ENCODE data around the gene VIPR2.

The VIPR2 gene

DNA sequence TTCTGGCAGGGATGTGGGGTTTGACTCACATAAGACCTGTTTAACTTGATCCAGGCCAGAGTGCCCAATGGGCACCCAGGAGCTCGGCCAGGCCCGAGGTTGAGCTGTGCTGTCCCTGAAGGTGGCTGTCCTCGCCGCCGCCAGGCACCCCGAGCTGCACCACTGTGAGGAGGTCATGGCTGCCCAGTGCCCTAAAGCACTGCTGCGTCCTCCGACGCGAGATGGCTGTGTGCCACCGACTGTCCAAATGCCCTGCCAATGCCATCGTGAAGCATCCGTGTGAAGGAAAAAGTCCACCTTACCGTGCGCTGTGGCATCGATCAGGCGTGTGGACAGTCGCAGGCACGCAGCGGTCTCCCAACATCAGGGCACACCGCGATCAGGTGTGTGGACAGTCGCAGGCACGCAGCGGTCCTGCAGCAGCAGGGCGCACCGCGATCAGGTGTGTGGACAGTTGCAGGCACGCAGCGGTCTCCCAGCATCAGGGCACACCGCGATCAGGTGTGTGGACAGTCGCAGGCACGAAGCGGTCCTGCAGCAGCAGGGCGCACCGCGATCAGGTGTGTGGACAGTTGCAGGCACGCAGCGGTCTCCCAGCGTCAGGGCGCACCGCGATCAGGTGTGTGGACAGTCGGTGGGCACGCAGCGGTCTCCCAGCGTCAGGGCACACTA, 120.3 kb downstream of the VIPR2 start:
- no peak for DNase-seq (ENCODE audit: low spot score)

DNA sequence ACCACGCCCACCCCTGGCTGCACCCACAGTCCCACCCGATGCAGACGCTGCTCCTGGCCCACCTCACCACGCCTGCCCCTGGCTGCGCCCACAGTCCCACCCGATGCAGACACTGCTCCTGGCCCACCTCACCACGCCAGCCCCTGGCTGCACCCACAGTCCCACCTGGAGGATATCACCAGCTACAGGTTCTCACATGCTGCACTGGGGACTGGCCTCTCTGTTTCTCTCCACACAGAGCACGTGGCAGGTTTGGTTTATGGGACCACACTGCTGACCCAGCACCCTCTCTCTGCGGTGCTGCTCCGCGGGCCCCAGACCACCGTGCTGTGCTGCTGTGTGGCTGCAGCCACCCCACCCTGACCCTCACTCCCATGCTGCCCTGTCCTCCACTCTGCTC, 120.9 kb downstream of the VIPR2 start:
- DNase-seq (ENCODE audit: low spot score), result no peak

DNA sequence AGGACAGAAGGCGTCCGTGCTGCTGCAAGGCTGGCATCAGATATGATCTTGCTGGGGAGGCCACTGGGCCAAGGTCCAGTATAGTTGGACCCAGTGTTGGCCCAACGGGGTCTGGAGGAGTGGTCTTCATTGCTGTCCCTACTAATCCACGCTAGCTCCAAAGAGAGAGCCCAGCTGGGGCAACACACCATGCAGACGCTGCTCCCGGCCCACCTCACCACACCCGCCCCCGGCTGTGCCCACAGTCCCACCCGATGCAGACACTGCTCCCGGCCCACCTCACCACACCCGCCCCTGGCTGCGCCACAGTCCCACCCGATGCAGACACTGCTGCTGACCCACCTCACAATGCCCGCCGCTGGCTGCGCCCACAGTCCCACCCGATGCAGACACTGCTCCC, 121.5 kb downstream of the VIPR2 start:
- no peak for DNase-seq (ENCODE audit: low spot score)

DNA sequence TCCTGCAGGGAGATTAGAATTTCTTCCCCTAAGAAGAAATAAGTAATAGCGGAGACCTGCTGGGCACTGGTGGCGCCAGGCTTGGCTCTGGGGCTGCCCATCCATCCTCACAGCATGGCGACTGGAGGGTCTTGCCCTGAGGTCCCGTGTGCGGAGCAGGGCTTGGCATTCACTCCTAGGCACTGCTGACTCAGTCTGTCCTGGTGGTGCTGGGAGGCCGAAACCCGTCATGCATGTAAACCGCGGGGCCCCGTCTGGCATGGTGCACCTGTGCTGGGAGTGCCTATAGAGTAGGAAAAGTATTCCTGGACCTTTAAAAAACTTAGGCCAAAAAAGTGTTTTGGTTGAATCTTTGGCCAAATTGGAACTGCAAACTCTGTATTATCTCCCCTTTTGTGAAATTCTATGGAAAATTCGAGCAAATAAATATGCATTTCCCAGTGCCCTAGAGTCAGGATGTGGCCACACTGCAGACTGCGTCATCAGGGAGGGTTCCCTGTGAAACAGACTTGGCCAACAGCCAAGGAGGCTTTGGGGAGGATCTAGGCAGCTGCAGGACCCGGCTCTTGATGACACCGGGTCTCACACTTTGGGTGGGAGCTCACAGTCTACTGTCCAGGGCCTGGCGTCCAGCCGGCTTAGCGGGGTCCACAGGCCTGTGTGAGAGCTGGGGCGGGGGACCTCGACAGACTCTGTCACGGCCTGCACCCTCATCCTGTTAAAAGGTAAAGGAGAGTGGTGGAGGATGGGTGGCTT, 122.3 kb downstream of the VIPR2 start:
- DNase-seq (ENCODE audit: low spot score), result no peak

DNA sequence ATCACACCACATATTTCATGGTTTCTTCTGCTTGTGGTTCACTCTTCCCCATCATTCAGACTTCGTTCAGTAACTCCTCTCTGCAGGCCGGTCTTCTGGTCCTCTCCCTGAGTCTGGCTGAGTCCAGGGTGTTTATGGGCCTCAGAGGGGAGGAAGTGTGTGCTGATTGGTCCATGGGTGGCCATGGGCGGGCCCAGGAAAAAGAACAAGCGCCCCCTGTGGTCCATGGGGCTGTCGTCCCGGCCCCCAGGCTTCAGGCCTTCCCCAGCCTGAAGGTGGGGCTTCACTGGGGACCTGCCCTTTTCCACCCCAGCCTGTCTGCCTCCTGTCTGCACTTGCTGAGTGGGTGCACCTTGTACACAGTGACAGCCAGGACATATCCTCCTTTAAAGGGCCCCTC, 123.7 kb downstream of the VIPR2 start:
- DNase-seq (ENCODE audit: low spot score), result peak; percentile 17

DNA sequence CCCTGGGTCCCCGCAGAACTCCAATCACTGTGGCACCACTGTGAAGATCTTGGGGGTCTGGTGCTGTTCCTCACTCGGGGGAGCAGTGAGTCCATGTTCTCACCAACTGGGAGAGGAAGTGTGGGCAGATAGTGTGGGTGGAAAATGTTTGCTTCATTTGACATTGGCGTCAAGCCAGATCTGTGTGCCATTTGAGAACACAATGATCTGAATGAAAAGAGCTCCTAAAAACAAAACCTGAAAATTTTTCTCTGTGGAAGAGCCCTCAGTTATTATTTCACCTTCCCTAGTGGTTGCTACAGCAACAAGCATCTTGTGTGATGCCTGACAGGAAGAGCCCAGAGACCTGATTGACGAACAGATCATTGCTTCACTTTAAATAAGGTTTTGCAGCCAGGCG, 125.6 kb downstream of the VIPR2 start:
- DNase-seq (ENCODE audit: low spot score), result no peak

DNA sequence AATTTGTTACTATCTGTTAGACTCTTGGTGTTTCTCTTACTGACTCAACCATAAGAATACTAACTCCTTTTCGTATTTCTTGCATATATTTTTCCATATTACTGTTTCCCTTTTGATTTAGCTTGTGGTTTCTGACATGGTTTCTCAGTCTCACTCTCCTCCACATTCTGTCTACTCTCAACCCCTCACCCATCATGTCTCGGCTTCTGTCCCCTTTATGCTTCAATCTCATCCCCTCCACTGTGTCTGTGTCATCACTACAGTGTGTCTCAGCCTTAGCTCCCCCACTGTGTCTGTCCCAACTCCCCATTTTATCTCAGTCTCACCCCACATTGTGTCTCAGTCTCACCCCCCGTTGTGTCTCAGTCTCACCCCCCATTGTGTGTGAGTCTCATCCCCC, 126.9 kb downstream of the VIPR2 start:
- DNase-seq (ENCODE audit: low spot score), result no peak

DNA sequence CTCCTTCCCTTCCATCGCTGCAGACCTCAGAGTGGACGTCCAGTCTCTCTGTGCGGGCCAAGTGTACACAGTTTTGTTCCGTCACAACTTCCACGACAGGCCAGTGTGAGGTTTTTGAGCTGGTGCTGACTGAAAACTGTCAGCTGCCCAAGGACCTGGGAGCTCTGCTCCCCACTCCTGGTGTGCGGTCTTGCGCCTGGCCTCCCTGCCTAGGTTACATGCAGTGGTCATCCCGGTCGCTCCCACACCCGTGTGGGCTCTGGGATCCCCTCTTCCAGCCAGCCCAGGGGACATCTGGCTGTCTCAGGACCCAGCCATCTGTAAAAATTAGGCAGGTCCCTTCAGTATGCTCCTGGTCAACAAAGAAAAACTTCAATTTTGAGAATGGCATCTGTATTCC, 127.5 kb downstream of the VIPR2 start:
- no peak for DNase-seq (ENCODE audit: low spot score)

DNA sequence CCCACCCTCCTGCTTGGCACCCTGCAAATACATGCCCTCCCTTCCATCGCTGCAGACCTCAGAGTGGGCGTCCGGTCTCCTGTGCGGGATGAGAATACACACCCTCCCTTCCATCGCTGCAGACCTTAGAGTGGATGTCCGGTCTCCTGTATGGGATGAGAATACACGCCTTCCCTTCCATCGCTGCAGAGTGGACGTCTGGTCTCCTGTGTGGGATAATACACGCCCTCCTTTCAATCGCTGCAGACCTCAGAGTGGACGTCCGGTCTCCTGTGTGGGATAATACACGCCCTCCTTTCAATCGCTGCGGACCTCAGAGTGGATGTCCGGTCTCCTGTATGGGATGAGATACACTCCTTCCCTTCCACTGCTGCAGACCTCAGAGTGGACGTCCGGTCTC, 128.1 kb downstream of the VIPR2 start:
- DNase-seq (ENCODE audit: low spot score), result no peak

DNA sequence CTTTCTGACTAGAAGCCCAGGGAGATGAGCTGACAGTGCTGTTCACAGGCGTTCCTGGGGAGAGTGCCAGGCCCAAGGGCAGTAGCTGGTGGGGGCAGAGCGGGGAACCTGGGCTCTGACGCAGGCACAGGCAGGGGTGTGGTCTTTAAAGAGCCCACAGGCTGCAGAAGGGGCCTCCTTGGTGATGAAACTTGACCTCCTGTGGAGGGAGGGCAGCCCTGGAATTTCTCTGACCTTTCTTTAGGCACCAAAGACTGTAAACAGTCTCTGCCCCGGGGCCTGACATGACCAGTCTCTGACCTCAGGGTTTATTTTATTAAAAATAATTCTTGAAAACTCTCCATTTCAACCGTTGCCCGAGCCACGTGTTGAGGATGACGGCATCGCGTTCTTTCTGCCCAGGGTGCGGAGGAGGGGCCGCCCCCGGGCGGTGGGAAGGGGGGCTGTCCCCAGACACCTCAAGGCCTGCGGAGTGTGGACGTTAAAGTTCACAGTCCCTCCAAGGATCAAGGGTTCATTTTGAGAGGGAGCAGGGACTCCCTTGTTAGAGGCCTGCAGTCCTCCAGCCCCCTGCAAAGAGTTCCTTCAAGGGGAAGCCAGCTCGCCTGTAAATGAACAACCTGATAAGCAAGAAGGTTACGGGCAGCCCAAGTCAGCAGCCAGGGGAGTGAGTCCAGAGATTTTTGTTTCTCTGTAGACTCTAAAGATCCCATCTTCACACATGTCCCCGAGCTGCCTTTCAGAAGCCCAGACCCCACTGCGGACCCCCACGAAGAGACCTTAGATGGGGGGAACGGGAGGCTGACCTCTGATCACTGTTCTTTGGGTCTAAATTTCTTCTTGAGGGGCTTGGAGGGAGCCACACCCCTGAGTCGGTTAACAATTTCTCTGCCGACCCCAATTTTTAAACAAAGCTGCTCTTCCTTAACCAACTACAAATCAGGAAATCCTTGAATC, 128.9 kb downstream of the VIPR2 start:
- DNase-seq (ENCODE audit: low spot score), result no peak

DNA sequence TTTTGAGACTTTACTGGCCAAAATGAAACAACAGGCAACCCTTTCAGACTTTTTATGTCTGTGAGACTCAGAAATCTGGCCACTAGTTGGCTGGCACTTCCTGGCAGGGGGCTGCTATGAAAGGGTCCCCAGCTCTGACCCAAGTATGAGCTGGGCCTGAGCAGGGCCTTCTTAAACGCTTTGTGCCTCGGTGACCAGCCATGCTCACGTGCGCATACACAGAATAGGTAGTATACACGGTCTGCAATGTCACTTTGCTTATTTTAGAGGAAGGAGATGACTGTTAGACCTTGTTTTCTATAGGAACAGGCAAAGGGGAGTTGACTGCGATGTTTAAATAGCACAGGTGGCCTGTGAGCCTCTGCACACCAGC, 129.6 kb downstream of the VIPR2 start:
- DNase-seq (ENCODE audit: low spot score), result no peak

DNA sequence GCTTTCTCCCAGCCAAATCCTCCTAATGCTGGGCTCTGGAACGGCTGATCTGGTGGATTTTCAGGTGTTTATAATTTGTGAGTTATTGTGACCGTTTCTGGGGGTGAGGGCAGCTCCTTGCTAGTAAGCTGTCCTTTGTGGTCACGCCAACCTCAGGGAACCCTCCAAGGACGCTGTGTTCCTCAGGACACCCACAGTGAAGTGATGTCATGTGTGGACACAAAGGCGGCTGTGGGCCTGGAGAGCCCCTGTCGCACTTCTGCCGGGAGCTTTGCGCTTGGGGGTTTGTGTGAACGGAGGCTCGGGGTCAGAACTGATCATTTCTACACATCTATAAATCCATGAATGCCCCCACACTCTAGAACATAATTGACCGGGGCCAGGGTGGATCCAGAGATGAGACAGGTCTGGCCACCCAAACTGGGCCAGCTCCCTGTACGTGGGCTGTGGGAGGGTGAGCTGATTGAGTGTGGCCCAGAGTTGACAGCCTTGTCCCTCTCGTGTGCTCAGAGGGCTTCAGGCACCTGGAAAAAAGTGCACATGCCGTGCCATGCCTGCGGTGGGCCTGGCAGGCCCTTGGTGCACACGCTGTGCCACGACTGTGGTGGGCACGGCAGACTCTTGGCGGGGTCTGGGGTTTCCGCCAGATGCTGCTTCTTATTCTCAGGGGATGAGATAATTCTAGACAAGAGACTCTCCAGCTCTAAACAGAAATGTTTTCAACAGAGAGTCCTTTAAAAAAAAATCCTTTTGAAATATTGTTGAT, 130.2 kb downstream of the VIPR2 start:
- DNase-seq (ENCODE audit: low spot score), result no peak

DNA sequence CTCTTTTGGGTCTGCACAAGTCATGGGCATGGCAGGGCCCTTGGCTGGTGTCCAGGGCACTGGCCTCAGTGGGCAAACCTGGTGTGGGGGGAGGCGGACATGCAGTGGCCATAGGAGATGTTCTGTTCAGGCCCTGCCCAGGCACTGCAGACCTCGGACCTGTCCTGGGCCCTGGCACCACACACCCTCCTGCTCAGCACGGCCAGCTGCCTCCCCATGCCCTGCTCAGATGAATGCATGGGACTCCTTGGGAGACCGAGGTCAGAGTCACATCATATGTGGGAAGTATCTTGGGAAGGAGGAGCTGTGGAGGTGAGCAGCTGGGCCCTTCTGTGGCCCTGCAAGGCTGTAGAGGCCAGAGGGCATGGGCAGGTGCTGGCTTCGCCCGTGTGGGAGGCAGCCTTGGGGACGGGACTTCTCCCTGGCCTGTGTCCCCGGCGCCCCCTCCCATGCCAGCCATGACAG, 130.8 kb downstream of the VIPR2 start:
- no peak for DNase-seq (ENCODE audit: low spot score)

DNA sequence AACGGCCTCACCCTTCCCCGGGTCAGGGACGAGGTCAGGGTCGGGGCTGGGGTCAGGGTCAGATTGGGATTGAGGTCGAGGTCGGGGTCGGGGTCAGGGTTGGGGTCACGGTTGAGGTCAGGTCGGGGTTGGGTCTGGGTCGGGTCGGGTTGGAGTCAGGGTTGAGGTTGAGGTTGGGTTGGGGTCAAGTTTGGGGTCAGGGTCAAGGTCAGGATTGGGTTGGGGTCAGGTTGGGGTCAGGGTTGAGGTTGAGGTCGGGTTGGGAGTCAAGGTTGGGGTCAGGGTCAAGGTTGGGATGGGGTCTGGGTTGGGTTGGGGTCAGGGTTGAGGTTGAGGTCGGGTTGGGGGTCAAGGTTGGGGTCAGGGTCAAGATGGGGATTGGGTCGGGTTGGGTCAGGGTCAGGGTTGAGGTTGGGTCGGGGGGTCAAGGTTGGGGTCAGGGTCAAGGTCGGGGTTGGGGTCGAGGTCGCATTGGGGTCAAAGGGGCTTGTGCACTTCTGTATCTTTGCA, 131.4 kb downstream of the VIPR2 start:
- no peak for DNase-seq (ENCODE audit: low spot score)

DNA sequence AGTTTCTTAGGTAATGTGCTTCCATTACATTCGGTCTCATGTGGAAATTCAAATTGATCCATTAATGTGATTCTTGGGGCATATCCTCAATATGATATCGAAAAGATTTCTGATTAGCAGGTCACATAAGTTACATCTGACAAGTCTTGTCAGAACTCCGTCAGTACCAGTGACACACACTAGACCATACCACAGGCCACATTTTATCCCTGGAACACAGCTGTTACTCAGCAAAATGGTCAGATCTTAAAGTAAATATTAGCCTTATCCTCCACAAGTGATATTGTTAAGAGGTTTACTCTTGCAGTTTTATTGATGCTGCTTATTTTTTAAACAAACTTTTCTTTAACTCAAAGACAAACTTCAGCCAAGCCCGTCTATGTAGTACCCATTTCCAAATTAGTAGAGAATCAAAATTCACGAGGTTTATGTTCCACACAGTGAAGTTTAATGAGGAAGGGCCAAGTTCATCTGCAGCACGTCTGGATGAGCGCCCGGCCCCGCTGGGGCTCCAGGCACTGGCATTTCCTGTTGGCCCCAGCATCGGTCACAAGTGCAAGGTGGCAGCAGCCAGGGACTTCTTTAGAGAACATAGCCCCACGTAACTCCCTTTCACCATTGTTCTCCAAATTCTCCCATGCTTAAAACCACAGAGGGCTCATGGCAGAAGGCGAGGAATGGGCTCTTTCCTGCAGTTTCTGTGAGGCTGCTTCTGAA, 132.2 kb downstream of the VIPR2 start:
- no peak for DNase-seq (ENCODE audit: low spot score)

DNA sequence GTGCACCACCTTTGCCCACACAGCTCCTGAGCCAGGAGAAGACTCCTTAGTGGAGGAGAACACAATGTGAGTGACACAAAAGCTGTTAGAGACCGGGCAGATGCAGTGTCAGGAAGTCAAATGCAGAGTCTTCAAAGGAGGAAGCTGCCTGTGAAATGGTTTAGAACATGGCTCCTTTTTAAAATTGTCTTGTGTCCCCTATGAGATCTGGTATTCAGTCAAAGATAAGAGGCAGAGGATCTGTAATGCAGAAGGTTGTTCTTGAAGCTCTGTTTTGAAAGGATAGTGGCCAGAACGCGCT, 133.0 kb downstream of the VIPR2 start:
- no peak for DNase-seq (ENCODE audit: low spot score)

DNA sequence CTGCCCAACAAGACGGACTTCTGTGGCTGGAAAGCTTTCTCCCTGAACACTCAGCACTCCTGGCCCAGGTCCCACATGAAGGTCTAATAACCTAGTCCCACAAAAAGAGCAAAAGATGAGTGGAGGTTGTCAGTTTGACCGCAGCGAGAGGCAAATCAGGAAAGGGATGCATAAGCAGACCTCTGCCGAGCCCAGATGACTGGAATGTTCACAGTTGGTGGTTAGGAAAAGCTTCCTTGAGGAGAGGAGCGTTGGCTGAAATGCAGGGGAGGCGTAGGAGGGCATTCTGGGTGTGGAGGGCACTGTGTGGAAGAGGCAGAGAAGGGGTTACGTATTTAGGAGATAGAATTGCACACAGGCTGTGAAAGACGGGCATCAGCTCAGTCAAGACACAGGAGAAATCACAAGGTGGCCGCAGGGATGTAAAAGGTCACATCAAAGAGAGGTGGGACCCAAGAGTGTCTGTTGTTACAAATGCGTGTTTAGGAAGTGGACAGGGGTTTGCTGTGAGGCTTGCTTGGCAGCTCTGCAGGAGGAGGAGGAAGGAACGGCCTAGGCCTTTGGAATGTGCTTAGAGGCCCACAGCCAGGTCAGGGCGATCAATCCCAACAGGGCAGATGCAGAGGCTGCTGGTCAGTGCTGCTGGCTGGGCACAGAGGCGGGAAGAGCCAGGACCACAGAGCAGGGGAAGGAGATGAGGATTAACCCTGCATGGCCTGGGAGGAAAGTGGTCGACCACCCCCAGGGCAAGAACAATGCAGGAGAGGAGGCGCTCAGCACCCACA, 133.5 kb downstream of the VIPR2 start:
- DNase-seq (ENCODE audit: low spot score), result no peak

DNA sequence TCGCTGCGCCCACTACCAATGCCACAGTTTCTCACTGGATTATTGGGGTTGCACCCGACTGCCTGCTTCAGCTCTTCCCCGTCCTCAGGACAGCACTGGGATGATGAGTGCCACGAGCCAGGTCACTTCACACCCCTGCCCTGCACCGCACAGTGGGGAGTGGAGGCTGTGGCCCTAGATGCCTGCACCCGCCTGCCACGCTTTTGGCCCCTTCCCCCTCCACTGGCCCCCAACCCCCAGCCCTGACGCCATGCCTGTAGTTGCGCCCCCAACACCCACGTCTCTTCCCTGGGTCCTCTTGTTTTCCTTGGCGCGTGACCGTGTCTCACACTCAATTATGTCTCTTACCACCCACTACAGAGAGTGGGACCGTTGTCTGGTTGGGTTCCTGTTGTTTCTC, 134.3 kb downstream of the VIPR2 start:
- no peak for DNase-seq (ENCODE audit: low spot score)

DNA sequence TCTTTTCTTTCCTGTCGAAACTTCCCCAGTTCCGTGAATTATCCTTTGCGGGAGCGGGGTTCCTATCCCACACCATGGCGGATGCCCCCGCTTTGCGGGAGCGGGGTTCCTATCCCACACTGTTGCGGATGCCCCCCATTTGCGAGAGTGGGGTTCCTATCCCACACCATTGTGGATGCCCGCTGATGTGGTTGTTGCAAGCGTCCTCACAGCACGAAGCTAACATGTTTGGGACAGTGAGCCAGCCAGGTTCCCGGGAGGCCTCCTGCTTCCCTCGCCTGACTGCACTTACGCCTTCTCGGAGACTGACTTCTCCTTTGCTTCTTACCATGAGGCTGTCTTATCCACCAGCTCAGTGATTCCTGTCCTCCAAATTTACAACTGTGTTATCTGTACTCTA, 134.7 kb downstream of the VIPR2 start:
- DNase-seq (ENCODE audit: low spot score), result no peak

DNA sequence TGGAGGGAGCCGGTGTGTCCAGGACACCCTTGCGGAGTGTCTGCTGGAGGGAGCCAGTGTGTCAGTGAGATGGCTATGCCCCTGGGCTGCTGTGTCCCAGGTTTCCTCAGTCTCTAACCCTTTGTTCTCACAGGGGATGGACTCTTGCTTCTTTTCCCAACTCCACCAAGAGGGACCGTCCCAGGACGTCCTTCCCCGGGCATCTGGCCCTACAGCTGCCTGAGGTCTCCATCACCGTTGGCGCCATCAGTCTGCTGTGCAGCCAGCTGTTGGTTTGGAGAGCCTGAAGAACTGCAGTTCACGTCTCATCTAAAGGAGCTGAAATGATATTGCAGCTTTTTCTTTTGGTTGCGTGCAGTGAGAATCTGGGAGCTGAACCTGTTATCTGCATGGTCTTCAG, 136.2 kb downstream of the VIPR2 start:
- DNase-seq (ENCODE audit: low spot score), result no peak

DNA sequence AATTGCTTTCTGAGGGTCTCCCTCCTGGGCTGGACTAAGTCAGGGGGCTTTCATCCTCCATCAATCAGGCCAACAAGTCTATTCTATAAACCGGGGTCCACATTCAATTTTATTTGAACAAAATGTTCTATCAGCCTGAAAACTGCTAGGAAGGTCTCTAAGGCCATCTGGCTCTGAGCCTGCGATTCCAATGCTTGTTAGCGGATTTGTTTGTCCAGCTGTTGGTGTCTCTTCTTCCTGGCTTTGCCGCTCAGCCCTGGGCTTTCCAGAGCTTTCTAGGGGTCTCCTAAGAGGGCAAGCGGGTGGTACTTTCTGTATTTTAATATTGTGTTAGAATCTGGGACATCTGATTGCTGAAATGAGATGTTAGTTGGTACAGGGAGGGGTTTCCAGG, 136.7 kb downstream of the VIPR2 start:
- DNase-seq (ENCODE audit: low spot score), result no peak

Measured in cerebellar cortex (tissue), 1 donor.